PFSK-1 (cell line): ENCODE measurements around the gene USH2A.

ENCODE experiments used
- FOXP2 ChIP-seq: optimal IDR thresholded peaks from 2 replicates; pipeline ENCODE3; 2011; ENCODE audit warnings: borderline replicate concordance, control low read depth, inconsistent platforms; ENCODE audit not compliant: insufficient read depth; ENCODE audit errors: extremely low read length, extremely low read depth
- POLR2AphosphoS5 ChIP-seq: IDR thresholded peaks from 2 replicates; pipeline ENCODE4 v1.6.1; 2012; ENCODE audit warnings: low read depth, mild to moderate bottlenecking, control low read depth, low read length, moderate library complexity
- REST ChIP-seq, 2 experiments: IDR thresholded peaks; 2 replicates each; pipeline versions ENCODE4 v1.6.1 to v1.8.0; 2011 to 2012; ENCODE audit warnings: low read depth in 2 of 2, low read length in 2 of 2, control low read depth in 1 of 2, inconsistent platforms in 1 of 2, mild to moderate bottlenecking in 1 of 2, moderate library complexity in 1 of 2; ENCODE audit not compliant: insufficient read depth in 1 of 2
- SIN3A ChIP-seq: IDR thresholded peaks from 2 replicates; pipeline ENCODE4 v1.6.1; 2012; ENCODE audit warnings: mild to moderate bottlenecking, low read length, moderate library complexity, borderline replicate concordance; ENCODE audit not compliant: insufficient read depth
- TAF1 ChIP-seq: IDR thresholded peaks from 2 replicates; pipeline ENCODE4 v1.6.1; 2012; ENCODE audit warnings: low read length, control low read depth, borderline replicate concordance; ENCODE audit not compliant: insufficient read depth

The USH2A gene

DNA sequence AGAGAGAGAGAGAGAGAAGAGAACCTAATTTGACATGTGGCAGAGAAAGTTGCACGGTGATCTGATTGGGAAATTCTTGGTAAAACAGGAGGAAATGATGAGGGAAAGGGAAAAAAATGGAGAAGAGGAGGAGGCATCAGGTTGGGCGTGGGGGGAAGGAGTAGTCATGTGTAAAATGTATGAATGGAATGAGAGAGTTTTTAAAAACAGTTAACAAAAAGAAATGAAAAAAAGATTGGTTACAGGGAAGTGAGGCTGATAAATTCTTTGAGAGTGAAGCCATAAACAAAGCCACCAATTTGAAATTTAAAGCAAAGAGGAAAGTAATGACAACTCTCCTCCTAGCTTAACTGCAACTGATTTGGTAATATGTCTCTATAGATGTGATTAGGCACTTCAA lies 409.2 kb downstream of the USH2A start:
- no peak for TF ChIP-seq POLR2AphosphoS5
- TF ChIP-seq FOXP2 = no peak
- TF ChIP-seq REST (IDR thresholded peaks at IDR 0.05; ENCODE audit: insufficient read depth in 1 of 2, low read depth in 2 of 2, low read length in 2 of 2) = no peak
- no peak for TF ChIP-seq TAF1
- no peak for TF ChIP-seq SIN3A

GRCh38 chr1:216005916-216006315 lies 417.3 kb downstream of the USH2A start:
- TF ChIP-seq SIN3A (no peak), FOXP2 (no peak), REST (IDR thresholded peaks at IDR 0.05; ENCODE audit: insufficient read depth in 1 of 2, low read depth in 2 of 2, low read length in 2 of 2) (no peak), POLR2AphosphoS5 (no peak), TAF1 (no peak)

GRCh38 chr1:215992620-215993019 lies 430.6 kb downstream of the USH2A start:
- TF ChIP-seq POLR2AphosphoS5 = no peak
- no peak for TF ChIP-seq TAF1
- no peak for TF ChIP-seq REST (IDR thresholded peaks at IDR 0.05; ENCODE audit: insufficient read depth in 1 of 2, low read depth in 2 of 2, low read length in 2 of 2)
- TF ChIP-seq SIN3A = no peak
- TF ChIP-seq FOXP2 = no peak

- TF ChIP-seq FOXP2 (no peak), REST (IDR thresholded peaks at IDR 0.05; ENCODE audit: insufficient read depth in 1 of 2, low read depth in 2 of 2, low read length in 2 of 2) (no peak), SIN3A (no peak), POLR2AphosphoS5 (no peak), TAF1 (no peak)
These were observed 436.0 kb downstream of the USH2A start for GRCh38 chr1:215987092-215987875.
